SK-N-SH (cell line): ENCODE data around the gene AGAP2. TPM values are rescaled to one million over a fixed set of nuclear protein-coding genes. Genes with fewer than 3 reads are reported as not detected.

ENCODE experiments used
- CTCF ChIA-PET: fragments of 300-600, 350-600 bp; formaldehyde crosslinking; extraction: SDS; loops from one replicate; lab custom pipeline; 2021; lab: Yijun Ruan, JAX
- POLR2A ChIA-PET: fragments of 350-600 bp; sonication (Branson Sonifier 250); formaldehyde crosslinking; extraction: SDS; loops from one replicate; lab custom pipeline; 2020; ENCODE audit warnings: antibody characterized with exemption, inconsistent platforms; lab: Yijun Ruan, JAX
- DNase-seq: peaks from one replicate; pipeline ENCODE4 v3.0.0; 2012
- H2AFZ ChIP-seq: fragments of 200-600 bp; sonication (generic); 2 replicates; pipeline ENCODE4 v1.8.1; 2016; ENCODE audit warnings: antibody characterized with exemption, mild to moderate bottlenecking, low read depth
- H3F3A ChIP-seq: fragments of 200-600 bp; sonication (generic); replicated peaks from 2 replicates; pipeline ENCODE3; 2016; ENCODE audit warnings: antibody characterized with exemption, mild to moderate bottlenecking; ENCODE audit not compliant: insufficient read depth
- H3K27ac ChIP-seq, 2 experiments: fragments of 200-500 bp in 1 of 2; fragments of 200-600 bp in 1 of 2; sonication (Bioruptor generic) in 1 of 2; sonication (generic), shearing (Covaris generic) in 1 of 2; 2 replicates each; pipeline versions ENCODE4 v1.5.1 to v1.6.1; 2014 to 2016; ENCODE audit warnings: low read depth in 2 of 2, inconsistent platforms in 1 of 2, low read length in 1 of 2, mild to moderate bottlenecking in 1 of 2, mixed read lengths in 1 of 2
- H3K27me3 ChIP-seq: fragments of 200-600 bp; sonication (generic), shearing (Covaris generic); 2 replicates; pipeline ENCODE4 v1.6.1; 2016; ENCODE audit warnings: mixed run types; ENCODE audit not compliant: insufficient read depth
- H3K36me3 ChIP-seq, 2 experiments: fragments of 200-500 bp in 1 of 2; fragments of 200-600 bp in 1 of 2; sonication (Bioruptor generic) in 1 of 2; sonication (generic) in 1 of 2; replicated peaks in 1 of 2; 2 replicates each; pipeline versions ENCODE3 to v1.5.1; 2014 to 2016; ENCODE audit warnings: low read length in 1 of 2, mild to moderate bottlenecking in 1 of 2; ENCODE audit not compliant: insufficient read depth in 2 of 2, control insufficient read depth in 1 of 2
- H3K4me1 ChIP-seq, 2 experiments: fragments of 200-500 bp in 1 of 2; fragments of 200-600 bp in 1 of 2; sonication (Bioruptor generic) in 1 of 2; sonication (generic), shearing (Covaris generic) in 1 of 2; 2 replicates each; pipeline versions ENCODE4 v1.5.1 to v1.6.1; 2014 to 2016; ENCODE audit warnings: low read depth in 1 of 2, low read length in 1 of 2, mixed run types in 1 of 2; ENCODE audit not compliant: insufficient read depth in 2 of 2, control insufficient read depth in 1 of 2
- H3K4me2 ChIP-seq: fragments of 200-600 bp; sonication (generic), shearing (Covaris generic); 2 replicates; pipeline ENCODE4 v1.6.1; 2017; ENCODE audit warnings: mixed run types
- H3K4me3 ChIP-seq, 2 experiments: fragments of 200-500 bp in 1 of 2; fragments of 200-600 bp in 1 of 2; sonication (Bioruptor generic) in 1 of 2; sonication (generic), shearing (Covaris generic) in 1 of 2; 2 replicates each; pipeline versions ENCODE4 v1.5.1 to v1.8.1; 2014 to 2016; ENCODE audit warnings: low read depth in 2 of 2, inconsistent platforms in 1 of 2, low read length in 1 of 2, mild to moderate bottlenecking in 1 of 2, mixed read lengths in 1 of 2, moderate library complexity in 1 of 2
- H3K79me2 ChIP-seq: fragments of 200-600 bp; sonication (generic); 2 replicates; pipeline ENCODE4 v1.8.1; 2017; ENCODE audit warnings: mild to moderate bottlenecking; ENCODE audit not compliant: insufficient read depth
- H3K9ac ChIP-seq: fragments of 200-600 bp; sonication (generic); 2 replicates; pipeline ENCODE4 v1.6.1; 2017; ENCODE audit warnings: mixed run types
- H3K9me2 ChIP-seq: fragments of 200-600 bp; sonication (generic); 2 replicates; pipeline ENCODE4 v1.6.1; 2017; ENCODE audit warnings: mixed run types
- H3K9me3 ChIP-seq: fragments of 200-600 bp; sonication (generic); 2 replicates; pipeline ENCODE4 v1.6.1; 2017; ENCODE audit warnings: mixed run types, mild to moderate bottlenecking, moderate library complexity
- H4K20me1 ChIP-seq: fragments of 200-600 bp; sonication (generic); 2 replicates; pipeline ENCODE4 v1.6.1; 2017; ENCODE audit warnings: mild to moderate bottlenecking, mixed run types; ENCODE audit not compliant: insufficient read depth
- CHD2 ChIP-seq: fragments of 150-350 bp; IDR thresholded peaks from 2 replicates; pipeline ENCODE4 v1.6.1; 2018; ENCODE audit warnings: low read length; ENCODE audit not compliant: partially characterized antibody
- EZH2phosphoT487 ChIP-seq: fragments of 200-600 bp; sonication (generic); IDR thresholded peaks from 2 replicates; pipeline ENCODE4 v1.6.1; 2017; ENCODE audit warnings: low read depth, mixed run types, mild to moderate bottlenecking, antibody characterized with exemption, moderate library complexity, borderline replicate concordance
- FOXM1 ChIP-seq: IDR thresholded peaks from 2 replicates; pipeline ENCODE4 v1.4.0; 2012; ENCODE audit warnings: low read depth, mild to moderate bottlenecking
- GATA2 ChIP-seq: sonication (generic); formaldehyde crosslinking; IDR thresholded peaks from 2 replicates; pipeline ENCODE4 v1.5.0; 2020; ENCODE audit warnings: mild to moderate bottlenecking, missing genetic modification reagents
- JUND ChIP-seq: IDR thresholded peaks from 2 replicates; pipeline ENCODE4 v1.4.0; 2012
- MAX ChIP-seq: IDR thresholded peaks from 2 replicates; pipeline ENCODE4 v1.4.0; 2012; ENCODE audit warnings: low read depth
- MXI1 ChIP-seq: IDR thresholded peaks from 2 replicates; pipeline ENCODE4 v1.6.1; 2012; ENCODE audit warnings: mild to moderate bottlenecking, low read depth, low read length, improper control_type of control experiment
- RAD21 ChIP-seq: IDR thresholded peaks from 2 replicates; pipeline ENCODE4 v1.6.1; 2012; ENCODE audit warnings: mild to moderate bottlenecking, low read length
- RCOR1 ChIP-seq: fragments of 150-350 bp; IDR thresholded peaks from 2 replicates; pipeline ENCODE4 v1.6.1; 2017; ENCODE audit warnings: antibody characterized with exemption, low read length
- RFX5 ChIP-seq: IDR thresholded peaks from 2 replicates; pipeline ENCODE4 v1.6.1; 2012; ENCODE audit warnings: mild to moderate bottlenecking, improper control_type of control experiment, low read length
- RXRA ChIP-seq: IDR thresholded peaks from 2 replicates; pipeline ENCODE4 v1.4.0; 2012; ENCODE audit warnings: low read depth, mild to moderate bottlenecking, borderline replicate concordance
- USF1 ChIP-seq: IDR thresholded peaks from 2 replicates; pipeline ENCODE4 v1.4.0; 2012; ENCODE audit warnings: low read depth, borderline replicate concordance
- YY1 ChIP-seq: IDR thresholded peaks from 2 replicates; pipeline ENCODE4 v1.4.0; 2012; ENCODE audit warnings: low read depth, mild to moderate bottlenecking
- WGBS: methylation state at CpG from one replicate; pipeline ENCODE4 v1.1.6; 2017; ENCODE audit warnings: low lambda C conversion rate; 5-methylcytosine and 5-hydroxymethylcytosine counted together
- polyA plus RNA-seq, 3 experiments: library from polyadenylated mRNA; depleted of rRNA; stranded (reverse); fragments of >200 nt; gene quantifications; 2 replicates each; pipeline ENCODE4 v1.2.3, GENCODE V29; 2012
- TF ChIP-seq, protein P1 (sequence below): IDR thresholded peaks from 2 replicates; pipeline ENCODE4; 2012

Gene AGAP2
- polyA plus RNA-seq, 1 of the 3 experiments (the other 2 are of a cell fraction) = 5.2 TPM

GRCh38 chr12:57782243-57782607, 43.7 kb upstream of the AGAP2 start (continued):
- no peak for TF ChIP-seq RFX5
- no peak for TF ChIP-seq MAX

- H3K79me2 ChIP-seq = peaks cover 28% of the 10 kb centered on the region
- H3K9ac ChIP-seq = no peak overlapping the region
- H3K36me3 ChIP-seq = peaks cover 18 to 26% of the 10 kb centered on the region in 2 experiments
- 50% methylated on average over 2 of the region's 2 CpGs for WGBS
- no peak for DNase-seq
- no peak overlapping the region for H3K27ac ChIP-seq
- POLR2A ChIA-PET = interaction anchor here (1.2 kb wide), 1 partner anchor 9 kb away, joined by 4 read pairs; the partner anchor contains the start of genes EEF1AKMT3 and METTL1
- H3K9me3 ChIP-seq = no peaks in the 10 kb centered on the region
- CTCF ChIA-PET = interaction anchor here (0.9 to 1.3 kb wide), 4 partner anchors 9 to 34 kb away, joined by 3 to 5 read pairs (median 4); partner anchors contain the start of genes EEF1AKMT3 and METTL1
- peaks cover 0 to 5% of the 10 kb centered on the region in 2 experiments; a peak in 1 of 4 replicates for H3K4me1 ChIP-seq
- H3K4me3 ChIP-seq = no peak overlapping the region
- no peaks in the 10 kb centered on the region for H4K20me1 ChIP-seq
- no peaks in the 10 kb centered on the region for H3K27me3 ChIP-seq
- H2AFZ ChIP-seq = no peak overlapping the region
- TF ChIP-seq RXRA (no peak), RCOR1 (no peak), EZH2phosphoT487 (no peak)
- no peak overlapping the region for H3K4me2 ChIP-seq
- no peaks in the 10 kb centered on the region for H3K9me2 ChIP-seq
- H3F3A ChIP-seq = peaks cover 18% of the 10 kb centered on the region
Measured at GRCh38 chr12:57781801-57782200, 43.3 kb upstream of the AGAP2 start.

- ChIA-PET CTCF (interaction anchor here (0.9 to 1.3 kb wide), 4 partner anchors 9 to 34 kb away, joined by 3 to 5 read pairs (median 4); partner anchors contain the start of genes EEF1AKMT3 and METTL1), POLR2A (interaction anchor here (1.2 kb wide), 1 partner anchor 9 kb away, joined by 4 read pairs; the partner anchor contains the start of genes EEF1AKMT3 and METTL1)
- TF ChIP-seq CHD2 (no peak), RAD21 (no peak), FOXM1 (no peak), YY1 (no peak), MXI1 (no peak), USF1 (no peak), RCOR1 (no peak), GATA2 (CRISPR knock-in tag) (no peak), JUND (no peak)
- TF ChIP-seq, protein P1, sequence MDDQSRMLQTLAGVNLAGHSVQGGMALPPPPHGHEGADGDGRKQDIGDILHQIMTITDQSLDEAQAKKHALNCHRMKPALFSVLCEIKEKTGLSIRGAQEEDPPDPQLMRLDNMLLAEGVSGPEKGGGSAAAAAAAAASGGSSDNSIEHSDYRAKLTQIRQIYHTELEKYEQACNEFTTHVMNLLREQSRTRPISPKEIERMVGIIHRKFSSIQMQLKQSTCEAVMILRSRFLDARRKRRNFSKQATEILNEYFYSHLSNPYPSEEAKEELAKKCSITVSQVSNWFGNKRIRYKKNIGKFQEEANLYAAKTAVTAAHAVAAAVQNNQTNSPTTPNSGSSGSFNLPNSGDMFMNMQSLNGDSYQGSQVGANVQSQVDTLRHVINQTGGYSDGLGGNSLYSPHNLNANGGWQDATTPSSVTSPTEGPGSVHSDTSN = no peak
Measured at GRCh38 chr12:57781244-57781643, 42.7 kb upstream of the AGAP2 start.

More at GRCh38 chr12:57781244-57781643, 42.7 kb upstream of the AGAP2 start:
- H3K9me3 ChIP-seq = no peaks in the 10 kb centered on the region
- H2AFZ ChIP-seq = no peak overlapping the region
- 89% methylated on average over 3 of the region's 3 CpGs for WGBS
- H4K20me1 ChIP-seq = no peaks in the 10 kb centered on the region
- H3K9ac ChIP-seq = no peak overlapping the region
- H3K4me1 ChIP-seq = peaks cover 0 to 5% of the 10 kb centered on the region in 2 experiments; a peak in 1 of 4 replicates
- H3K4me3 ChIP-seq = no peak overlapping the region
- H3K27ac ChIP-seq = no peak overlapping the region
- DNase-seq = no peak
- H3K36me3 ChIP-seq = peaks cover 12 to 21% of the 10 kb centered on the region in 2 experiments
- no peak overlapping the region for H3K4me2 ChIP-seq
- H3K27me3 ChIP-seq = no peaks in the 10 kb centered on the region
- peaks cover 28% of the 10 kb centered on the region for H3K79me2 ChIP-seq
- H3F3A ChIP-seq = peaks cover 18% of the 10 kb centered on the region
- no peaks in the 10 kb centered on the region for H3K9me2 ChIP-seq
